Testis (tissue), 2 donors: Measurements from ENCODE around the gene KCTD16.

ENCODE experiments used
- CTCF ChIP-seq, 3 experiments: fragments of 450-650 bp in 2 of 3; fragments of 200-600 bp in 1 of 3; sonication (generic) in 1 of 3; IDR thresholded peaks; one replicate each; pipeline ENCODE4 v1.5.1; 2016 to 2019; ENCODE audit warnings: antibody characterized with exemption in 3 of 3, mild to moderate bottlenecking in 2 of 3, moderate library complexity in 1 of 3
- POLR2A ChIP-seq: fragments of 450-650 bp; IDR thresholded peaks from one replicate; pipeline ENCODE4 v1.6.1; 2017; ENCODE audit warnings: antibody characterized with exemption, mild to moderate bottlenecking, moderate library complexity

- TF ChIP-seq CTCF (IDR thresholded peaks at IDR 0.05) (no peak), POLR2A (no peak)
Observed at GRCh38 chr5:144206141-144206540, 35.5 kb downstream of the KCTD16 start.
